Endothelial cell of umbilical vein (primary cell): ENCODE data around the gene CFAP73.

Experiments used
- CTCF ChIP-seq, 2 donors: IDR thresholded peaks; 1 replicate in 1 of 2; 2 replicates in 1 of 2; pipeline ENCODE4 v1.5.1; 2011; ENCODE audit warnings: low read length in 2 of 2, mild to moderate bottlenecking in 2 of 2, moderate library complexity in 2 of 2, control low read depth in 1 of 2, inconsistent platforms in 1 of 2, low read depth in 1 of 2; ENCODE audit not compliant: insufficient read depth in 1 of 2; ENCODE audit errors: extremely low read depth in 1 of 2
- JUN ChIP-seq: IDR thresholded peaks from 2 replicates; pipeline ENCODE4 v1.6.1; 2011; ENCODE audit warnings: borderline replicate concordance, low read depth; ENCODE audit not compliant: insufficient read length, insufficient read depth
- MAX ChIP-seq: IDR thresholded peaks from 2 replicates; pipeline ENCODE4 v1.6.1; 2011; ENCODE audit not compliant: insufficient read depth, insufficient read length

- TF ChIP-seq CTCF (IDR thresholded peaks at IDR 0.05; ENCODE audit: extremely low read depth in 1 of 2, insufficient read depth in 1 of 2, low read depth in 1 of 2, low read length in 2 of 2) (no peak), JUN (no peak), MAX (no peak)
These were observed 5.5 kb downstream of the CFAP73 start for GRCh38 chr12:113155060-113155459.
